HG03432 (cell line): Measurements from ENCODE around the gene SPTSSA.
"Not testable (repeated sequence)": the region's sequence is repeated elsewhere in the genome, so short reads cannot be mapped to it uniquely, and the experiment has no call there.

Source experiments
- ATAC-seq: cut with Tn5 transposase; IDR thresholded peaks from one replicate; pipeline ENCODE4 v1.9.1; 2021; ENCODE audit warnings: mild to moderate bottlenecking, moderate library complexity; ENCODE audit not compliant: unreplicated experiment

The SPTSSA gene

GRCh38 chr14:34462132-34462893, at the start of gene SPTSSA:
Gene SPTSSA, minus strand, starts transcription at chr14:34462240. Its CDS starts 33 bp downstream, at chr14:34462207.
- peak; percentile 94 for ATAC-seq

GRCh38 chr14:34507884-34508283, 45.8 kb upstream of the SPTSSA start:
- no peak for ATAC-seq

GRCh38 chr14:34507459-34507858, 45.4 kb upstream of the SPTSSA start:
- ATAC-seq, result no peak

- ATAC-seq, result not testable (repeated sequence)
Measured at GRCh38 chr14:34505124-34505491, 43.1 kb upstream of the SPTSSA start.

- ATAC-seq, result not testable (repeated sequence)
Measured at GRCh38 chr14:34504027-34504426, 42.0 kb upstream of the SPTSSA start.

GRCh38 chr14:34502545-34503225, 40.6 kb upstream of the SPTSSA start:
- ATAC-seq, result no peak

- ATAC-seq, result no peak
Measured at GRCh38 chr14:34502001-34502400, 40.0 kb upstream of the SPTSSA start.

- ATAC-seq, result no peak
Measured at GRCh38 chr14:34501004-34501580, 39.1 kb upstream of the SPTSSA start.

GRCh38 chr14:34498684-34499412, 36.8 kb upstream of the SPTSSA start:
- ATAC-seq, result no peak

GRCh38 chr14:34496679-34497513, 34.9 kb upstream of the SPTSSA start:
- ATAC-seq, result no peak

GRCh38 chr14:34496007-34496678, 34.1 kb upstream of the SPTSSA start:
- no peak for ATAC-seq

- no peak for ATAC-seq
Measured at GRCh38 chr14:34489324-34489723, 27.3 kb upstream of the SPTSSA start.

GRCh38 chr14:34488528-34488927, 26.5 kb upstream of the SPTSSA start:
- no peak for ATAC-seq

GRCh38 chr14:34484726-34485125, 22.7 kb upstream of the SPTSSA start:
- no peak for ATAC-seq

- no peak for ATAC-seq
Measured at GRCh38 chr14:34482463-34482862, 20.4 kb upstream of the SPTSSA start.

- ATAC-seq, result no peak
Measured at GRCh38 chr14:34479694-34480093, 17.7 kb upstream of the SPTSSA start.

- no peak for ATAC-seq
Measured at GRCh38 chr14:34478261-34478660, 16.2 kb upstream of the SPTSSA start.

- ATAC-seq, result not testable (repeated sequence)
Measured at GRCh38 chr14:34476036-34476435, 14.0 kb upstream of the SPTSSA start.

- ATAC-seq, result no peak
Measured at GRCh38 chr14:34475163-34475562, 13.1 kb upstream of the SPTSSA start.

- ATAC-seq, result no peak
Measured at GRCh38 chr14:34474187-34474679, 12.2 kb upstream of the SPTSSA start.
